HepG2 (cell line): ENCODE measurements around the gene SZRD1. TPM values are rescaled to one million over a fixed set of nuclear protein-coding genes. Genes with fewer than 3 reads are reported as not detected.

Experiments used
- EHMT2 ChIP-seq: fragments of 200-600 bp; sonication (generic); IDR thresholded peaks from 2 replicates; pipeline ENCODE4 v1.7.0; 2017; ENCODE audit warnings: antibody characterized with exemption, low read depth, low read length, borderline replicate concordance
- GATAD1 ChIP-seq: IDR thresholded peaks from 2 replicates; pipeline ENCODE4 v1.6.1; 2016; ENCODE audit warnings: missing genetic modification reagents, missing compliant biosample characterization
- ISX ChIP-seq: sonication (generic); formaldehyde crosslinking; conservative IDR thresholded peaks from 2 replicates; pipeline ENCODE4 v1.5.0; 2020; ENCODE audit warnings: missing genetic modification reagents
- MATR3 ChIP-seq: sonication (generic); formaldehyde crosslinking; IDR thresholded peaks from 2 replicates; pipeline ENCODE4 v1.4.0; 2020; ENCODE audit warnings: missing genetic modification reagents
- MBNL3 ChIP-seq: fragments of 250-450 bp; sonication (Bioruptor Pico); conservative IDR thresholded peaks from 2 replicates; pipeline ENCODE4 v1.8.0; 2022; ENCODE audit warnings: mild to moderate bottlenecking, inconsistent platforms
- MYC ChIP-seq: sonication (generic); formaldehyde crosslinking; IDR thresholded peaks from 2 replicates; pipeline ENCODE4 v1.9.0; 2021; ENCODE audit warnings: missing genetic modification reagents, borderline replicate concordance
- NCOA5 ChIP-seq: sonication (generic); formaldehyde crosslinking; IDR thresholded peaks from 2 replicates; pipeline ENCODE4 v1.4.0; 2020; ENCODE audit warnings: missing genetic modification reagents
- POGZ ChIP-seq: sonication (generic); formaldehyde crosslinking; IDR thresholded peaks from 2 replicates; pipeline ENCODE4 v1.4.0; 2020; ENCODE audit warnings: mild to moderate bottlenecking, missing genetic modification reagents
- TAF1 ChIP-seq: sonication (generic); formaldehyde crosslinking; IDR thresholded peaks from 2 replicates; pipeline ENCODE4 v1.4.0; 2020; ENCODE audit warnings: missing genetic modification reagents
- TFE3 ChIP-seq: IDR thresholded peaks from 2 replicates; pipeline ENCODE4 v1.6.1; 2016
- ZMAT3 ChIP-seq: sonication (generic); formaldehyde crosslinking; conservative IDR thresholded peaks from 2 replicates; pipeline ENCODE4 v1.7.0; 2021; ENCODE audit warnings: missing genetic modification reagents
- ZMYM4 ChIP-seq: sonication (generic); formaldehyde crosslinking; IDR thresholded peaks from 2 replicates; pipeline ENCODE4 v1.8.1; 2023; ENCODE audit warnings: mild to moderate bottlenecking, missing genetic modification reagents
- ZNF225 ChIP-seq: sonication (generic); formaldehyde crosslinking; IDR thresholded peaks from 2 replicates; pipeline ENCODE4 v1.4.0; 2020; ENCODE audit warnings: mild to moderate bottlenecking, missing genetic modification reagents
- ZNF350 ChIP-seq: sonication (generic); formaldehyde crosslinking; IDR thresholded peaks from 2 replicates; pipeline ENCODE4 v1.4.0; 2020; ENCODE audit warnings: mild to moderate bottlenecking, low read depth, missing genetic modification reagents, borderline replicate concordance
- ZNF543 ChIP-seq: sonication (generic); formaldehyde crosslinking; IDR thresholded peaks from 2 replicates; pipeline ENCODE4 v1.4.0; 2020; ENCODE audit warnings: mild to moderate bottlenecking, missing genetic modification reagents
- ZNF598 ChIP-seq: sonication (generic); formaldehyde crosslinking; IDR thresholded peaks from 2 replicates; pipeline ENCODE4 v1.5.1; 2020; ENCODE audit warnings: mild to moderate bottlenecking, missing genetic modification reagents, borderline replicate concordance
- ZNF607 ChIP-seq: sonication (generic); formaldehyde crosslinking; IDR thresholded peaks from 2 replicates; pipeline ENCODE4 v1.5.1; 2020; ENCODE audit warnings: missing genetic modification reagents, mild to moderate bottlenecking, borderline replicate concordance
- ZNF777 ChIP-seq: sonication (generic); formaldehyde crosslinking; IDR thresholded peaks from 2 replicates; pipeline ENCODE4 v1.4.0; 2020; ENCODE audit warnings: missing genetic modification reagents
- ZNF841 ChIP-seq: sonication (generic); formaldehyde crosslinking; IDR thresholded peaks from 2 replicates; pipeline ENCODE4 v1.8.1; 2023; ENCODE audit warnings: missing genetic modification reagents, borderline replicate concordance
- ZNF879 ChIP-seq: sonication (generic); formaldehyde crosslinking; IDR thresholded peaks from 2 replicates; pipeline ENCODE4 v1.8.1; 2023; ENCODE audit warnings: missing genetic modification reagents
- ZSCAN9 ChIP-seq: IDR thresholded peaks from 2 replicates; pipeline ENCODE4 v1.6.1; 2016; ENCODE audit warnings: borderline replicate concordance
- polyA plus RNA-seq, 8 experiments: library from polyadenylated mRNA; depleted of rRNA in 3 of 8; stranded (reverse) in 7 of 8; unstranded in 1 of 8; fragments of >200 nt; fragmentation: Illumina TruSeq in 4 of 8; extraction: Trizol in 4 of 8; gene quantifications; 2 replicates each; pipeline versions ENCODE4 v1.2.1 to v1.2.3, GENCODE V29; 2011 to 2016; ENCODE audit warnings: low read depth in 4 of 8, missing spikeins in 1 of 8, mixed read lengths in 1 of 8; ENCODE audit not compliant: insufficient read depth in 1 of 8
- total RNA-seq, 5 experiments: library from RNA; depleted of rRNA; stranded (reverse); fragments of >200 nt; fragmentation: Illumina TruSeq; extraction: Trizol; gene quantifications; 2 replicates each; pipeline ENCODE4 v1.2.3, GENCODE V29; 2016; ENCODE audit warnings: low read depth in 1 of 5
- TF ChIP-seq, protein P1 (sequence below): sonication (generic); formaldehyde crosslinking; IDR thresholded peaks from 2 replicates; pipeline ENCODE4 v1.4.0; 2020; ENCODE audit warnings: missing genetic modification reagents
- TF ChIP-seq, protein P2 (sequence below): sonication (generic); formaldehyde crosslinking; IDR thresholded peaks from 2 replicates; pipeline ENCODE4 v1.4.0; 2020; ENCODE audit warnings: mild to moderate bottlenecking, missing genetic modification reagents
- TF ChIP-seq, protein P3 (sequence below): sonication (generic); formaldehyde crosslinking; IDR thresholded peaks from 2 replicates; pipeline ENCODE4 v1.4.0; 2020; ENCODE audit warnings: missing genetic modification reagents, borderline replicate concordance

SZRD1 gene
- total and polyA plus RNA-seq, 2 of the 13 experiments (the other 11 are each of a cell fraction or from before 2014, with no cell fraction given): 28.5 to 41.4 TPM

- TF ChIP-seq, protein P1, sequence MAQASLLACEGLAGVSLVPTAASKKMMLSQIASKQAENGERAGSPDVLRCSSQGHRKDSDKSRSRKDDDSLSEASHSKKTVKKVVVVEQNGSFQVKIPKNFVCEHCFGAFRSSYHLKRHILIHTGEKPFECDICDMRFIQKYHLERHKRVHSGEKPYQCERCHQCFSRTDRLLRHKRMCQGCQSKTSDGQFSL (CRISPR knock-in tag): no peak
- TF ChIP-seq GATAD1 (peak; percentile 71), MYC (CRISPR knock-in tag) (peak; percentile 87), ZNF777 (peak; percentile 66), ZNF879 (CRISPR knock-in tag) (no peak; the same call in 1 of the 2 replicates), EHMT2 (no peak), TFE3 (peak; percentile 43; the same call in 1 of the 2 replicates), ZNF350 (CRISPR knock-in tag) (no peak; the same call in 1 of the 2 replicates), ZMYM4 (peak; percentile 65; the same call in 1 of the 2 replicates), MATR3 (CRISPR knock-in tag) (no peak), ZNF841 (CRISPR knock-in tag) (no peak), MBNL3 (CRISPR knock-in tag) (no peak), ZNF598 (CRISPR knock-in tag) (no peak), NCOA5 (no peak), ISX (CRISPR knock-in tag) (no peak), ZMAT3 (CRISPR knock-in tag) (0 out of 2 replicates have a peak, but pooled peaks have one; percentile 46), ZNF607 (CRISPR knock-in tag) (peak; percentile 79), ZNF543 (CRISPR knock-in tag) (peak; percentile 92), POGZ (CRISPR knock-in tag) (no peak), TAF1 (CRISPR knock-in tag) (peak; percentile 88), ZSCAN9 (CRISPR knock-in tag) (peak; percentile 28; the same call in 1 of the 2 replicates), ZNF225 (CRISPR knock-in tag) (peak; percentile 18; the same call in 1 of the 2 replicates)
- TF ChIP-seq, protein P2, sequence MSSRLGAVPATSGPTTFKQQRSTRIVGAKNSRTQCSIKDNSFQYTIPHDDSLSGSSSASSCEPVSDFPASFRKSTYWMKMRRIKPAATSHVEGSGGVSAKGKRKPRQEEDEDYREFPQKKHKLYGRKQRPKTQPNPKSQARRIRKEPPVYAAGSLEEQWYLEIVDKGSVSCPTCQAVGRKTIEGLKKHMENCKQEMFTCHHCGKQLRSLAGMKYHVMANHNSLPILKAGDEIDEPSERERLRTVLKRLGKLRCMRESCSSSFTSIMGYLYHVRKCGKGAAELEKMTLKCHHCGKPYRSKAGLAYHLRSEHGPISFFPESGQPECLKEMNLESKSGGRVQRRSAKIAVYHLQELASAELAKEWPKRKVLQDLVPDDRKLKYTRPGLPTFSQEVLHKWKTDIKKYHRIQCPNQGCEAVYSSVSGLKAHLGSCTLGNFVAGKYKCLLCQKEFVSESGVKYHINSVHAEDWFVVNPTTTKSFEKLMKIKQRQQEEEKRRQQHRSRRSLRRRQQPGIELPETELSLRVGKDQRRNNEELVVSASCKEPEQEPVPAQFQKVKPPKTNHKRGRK (CRISPR knock-in tag): no peak
- TF ChIP-seq, protein P3, sequence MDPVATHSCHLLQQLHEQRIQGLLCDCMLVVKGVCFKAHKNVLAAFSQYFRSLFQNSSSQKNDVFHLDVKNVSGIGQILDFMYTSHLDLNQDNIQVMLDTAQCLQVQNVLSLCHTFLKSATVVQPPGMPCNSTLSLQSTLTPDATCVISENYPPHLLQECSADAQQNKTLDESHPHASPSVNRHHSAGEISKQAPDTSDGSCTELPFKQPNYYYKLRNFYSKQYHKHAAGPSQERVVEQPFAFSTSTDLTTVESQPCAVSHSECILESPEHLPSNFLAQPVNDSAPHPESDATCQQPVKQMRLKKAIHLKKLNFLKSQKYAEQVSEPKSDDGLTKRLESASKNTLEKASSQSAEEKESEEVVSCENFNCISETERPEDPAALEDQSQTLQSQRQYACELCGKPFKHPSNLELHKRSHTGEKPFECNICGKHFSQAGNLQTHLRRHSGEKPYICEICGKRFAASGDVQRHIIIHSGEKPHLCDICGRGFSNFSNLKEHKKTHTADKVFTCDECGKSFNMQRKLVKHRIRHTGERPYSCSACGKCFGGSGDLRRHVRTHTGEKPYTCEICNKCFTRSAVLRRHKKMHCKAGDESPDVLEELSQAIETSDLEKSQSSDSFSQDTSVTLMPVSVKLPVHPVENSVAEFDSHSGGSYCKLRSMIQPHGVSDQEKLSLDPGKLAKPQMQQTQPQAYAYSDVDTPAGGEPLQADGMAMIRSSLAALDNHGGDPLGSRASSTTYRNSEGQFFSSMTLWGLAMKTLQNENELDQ (CRISPR knock-in tag): no peak
Measured at GRCh38 chr1:16351994-16352841, 14.8 kb upstream of the SZRD1 start, which contains the start of gene FBXO42 (continued).
